ENCODE data around the gene WARS2.

WARS2 gene

GRCh38 chr1:119090250-119090649 lies 50.2 kb downstream of the WARS2 start:
- Histone ChIP-seq H3K27ac (ENCODE audit: low read length) (no peak overlapping the region), H3K27me3 (ENCODE audit: control insufficient read depth in 1 of 2, insufficient read depth in 2 of 2, low read length in 2 of 2) (no peaks in the 10 kb centered on the region)

GRCh38 chr1:119086830-119087229 lies 53.6 kb downstream of the WARS2 start:
- H3K36me3 ChIP-seq (ENCODE audit: control insufficient read depth in 2 of 2, insufficient read depth in 2 of 2, low read length in 2 of 2), result no peaks in the 10 kb centered on the region

More at GRCh38 chr1:119090250-119090649, 50.2 kb downstream of the WARS2 start:
- Histone ChIP-seq H3K4me3 (ENCODE audit: low read length in 2 of 2) (no peak overlapping the region), H3K9me3 (ENCODE audit: control insufficient read depth in 2 of 2, low read length in 2 of 2) (no peaks in the 10 kb centered on the region), H3K36me3 (ENCODE audit: control insufficient read depth in 2 of 2, insufficient read depth in 2 of 2, low read length in 2 of 2) (no peaks in the 10 kb centered on the region), H3K9ac (ENCODE audit: low read length in 2 of 2) (no peak overlapping the region), H3K4me1 (ENCODE audit: control insufficient read depth, insufficient read depth, low read length) (no peaks in the 10 kb centered on the region)

GRCh38 chr1:119084798-119085197 lies 55.7 kb downstream of the WARS2 start:
- Histone ChIP-seq H3K4me1 (ENCODE audit: control insufficient read depth, insufficient read depth, low read length) (peaks cover 3% of the 10 kb centered on the region), H3K36me3 (ENCODE audit: control insufficient read depth in 2 of 2, insufficient read depth in 2 of 2, low read length in 2 of 2) (no peaks in the 10 kb centered on the region), H3K27ac (ENCODE audit: low read length) (no peak overlapping the region), H3K9ac (ENCODE audit: low read length in 2 of 2) (no peak overlapping the region), H3K27me3 (ENCODE audit: control insufficient read depth in 1 of 2, insufficient read depth in 2 of 2, low read length in 2 of 2) (no peaks in the 10 kb centered on the region), H3K4me3 (ENCODE audit: low read length in 2 of 2) (no peak overlapping the region), H3K9me3 (ENCODE audit: control insufficient read depth in 2 of 2, low read length in 2 of 2) (peaks cover 0 to 2% of the 10 kb centered on the region in 2 donors)

More at GRCh38 chr1:119086830-119087229, 53.6 kb downstream of the WARS2 start:
- H3K4me3 ChIP-seq (ENCODE audit: low read length in 2 of 2), result no peak overlapping the region
- no peak overlapping the region for H3K9ac ChIP-seq (ENCODE audit: low read length in 2 of 2)
- H3K4me1 ChIP-seq (ENCODE audit: control insufficient read depth, insufficient read depth, low read length), result no peaks in the 10 kb centered on the region
- H3K9me3 ChIP-seq (ENCODE audit: control insufficient read depth in 2 of 2, low read length in 2 of 2), result peaks cover 0 to 2% of the 10 kb centered on the region in 2 donors
- H3K27me3 ChIP-seq (ENCODE audit: control insufficient read depth in 1 of 2, insufficient read depth in 2 of 2, low read length in 2 of 2), result no peaks in the 10 kb centered on the region
- no peak overlapping the region for H3K27ac ChIP-seq (ENCODE audit: low read length)

DNA sequence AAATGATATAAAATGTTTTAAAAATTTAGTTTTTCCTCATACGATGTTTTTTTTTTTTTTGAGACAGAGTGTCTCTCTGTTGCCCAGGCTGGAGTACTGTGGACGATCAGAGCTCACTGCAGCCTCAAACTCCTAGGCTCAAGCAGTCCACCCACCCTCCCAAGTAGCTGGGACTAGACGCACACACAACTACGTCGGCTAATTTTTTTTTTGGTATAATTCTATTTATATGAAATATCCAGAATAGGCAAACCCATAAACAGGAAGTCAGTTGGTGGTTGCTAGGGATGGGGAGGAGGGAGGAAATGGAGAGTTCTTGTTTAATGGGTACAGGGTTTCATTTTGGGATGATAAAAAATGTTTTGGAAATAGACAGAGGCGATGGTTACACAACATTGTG lies 56.5 kb downstream of the WARS2 start:
- H3K27me3 ChIP-seq (ENCODE audit: control insufficient read depth in 1 of 2, insufficient read depth in 2 of 2, low read length in 2 of 2), result no peaks in the 10 kb centered on the region
- H3K27ac ChIP-seq (ENCODE audit: low read length), result no peak overlapping the region
- H3K9ac ChIP-seq (ENCODE audit: low read length in 2 of 2), result no peak overlapping the region
- H3K36me3 ChIP-seq (ENCODE audit: control insufficient read depth in 2 of 2, insufficient read depth in 2 of 2, low read length in 2 of 2), result no peaks in the 10 kb centered on the region
- H3K9me3 ChIP-seq (ENCODE audit: control insufficient read depth in 2 of 2, low read length in 2 of 2), result peaks cover 0 to 2% of the 10 kb centered on the region in 2 donors
- H3K4me3 ChIP-seq (ENCODE audit: low read length in 2 of 2), result no peak overlapping the region
- peaks cover 3% of the 10 kb centered on the region for H3K4me1 ChIP-seq (ENCODE audit: control insufficient read depth, insufficient read depth, low read length)

DNA sequence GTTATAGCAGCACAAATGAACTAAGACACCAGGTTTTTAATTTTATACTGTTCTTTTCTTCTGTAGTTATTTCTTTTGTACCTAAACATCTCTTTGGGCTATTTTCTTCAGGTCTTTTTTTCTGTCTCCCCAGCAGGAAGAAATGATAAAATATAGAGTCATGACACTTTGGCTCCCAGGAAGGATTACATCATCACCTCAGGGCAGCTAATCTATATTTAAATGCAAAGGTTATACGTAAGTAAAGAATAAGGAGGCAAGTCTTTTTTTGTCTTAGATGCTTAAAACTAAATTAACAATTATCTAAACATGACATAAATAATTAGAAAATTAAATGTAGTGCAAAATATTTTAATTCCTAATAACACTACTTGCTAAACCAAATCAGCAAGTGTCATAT lies 57.0 kb downstream of the WARS2 start:
- Histone ChIP-seq H3K9ac (ENCODE audit: low read length in 2 of 2) (no peak overlapping the region), H3K36me3 (ENCODE audit: control insufficient read depth in 2 of 2, insufficient read depth in 2 of 2, low read length in 2 of 2) (no peaks in the 10 kb centered on the region), H3K4me3 (ENCODE audit: low read length in 2 of 2) (no peak overlapping the region), H3K27ac (ENCODE audit: low read length) (no peak overlapping the region), H3K4me1 (ENCODE audit: control insufficient read depth, insufficient read depth, low read length) (peaks cover 3% of the 10 kb centered on the region), H3K27me3 (ENCODE audit: control insufficient read depth in 1 of 2, insufficient read depth in 2 of 2, low read length in 2 of 2) (no peaks in the 10 kb centered on the region), H3K9me3 (ENCODE audit: control insufficient read depth in 2 of 2, low read length in 2 of 2) (peaks cover 0 to 2% of the 10 kb centered on the region in 2 donors)

DNA sequence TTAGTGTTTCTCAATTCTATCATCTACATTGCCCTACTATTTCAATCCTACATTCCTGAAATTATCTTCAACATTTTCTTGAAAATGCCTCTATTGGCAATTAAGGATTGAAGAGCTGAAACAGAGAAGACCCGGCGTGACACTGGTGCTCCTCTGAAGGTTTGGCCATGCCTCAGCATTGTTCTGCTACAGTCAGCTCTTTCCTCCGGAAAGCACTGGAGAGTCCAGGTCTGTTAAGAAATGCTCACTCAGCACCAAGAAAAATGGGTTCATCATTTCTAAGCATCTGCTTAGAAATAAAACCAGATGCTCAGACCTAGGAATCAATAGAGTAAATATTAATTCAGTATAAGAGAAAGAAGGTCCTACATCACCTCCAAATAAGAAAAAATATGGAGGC lies 58.8 kb downstream of the WARS2 start:
- peaks cover 3% of the 10 kb centered on the region for H3K4me1 ChIP-seq (ENCODE audit: control insufficient read depth, insufficient read depth, low read length)
- no peak overlapping the region for H3K4me3 ChIP-seq (ENCODE audit: low read length in 2 of 2)
- no peaks in the 10 kb centered on the region for H3K36me3 ChIP-seq (ENCODE audit: control insufficient read depth in 2 of 2, insufficient read depth in 2 of 2, low read length in 2 of 2)
- no peak overlapping the region for H3K9ac ChIP-seq (ENCODE audit: low read length in 2 of 2)
- no peaks in the 10 kb centered on the region for H3K27me3 ChIP-seq (ENCODE audit: control insufficient read depth in 1 of 2, insufficient read depth in 2 of 2, low read length in 2 of 2)
- peaks cover 0 to 2% of the 10 kb centered on the region in 2 donors for H3K9me3 ChIP-seq (ENCODE audit: control insufficient read depth in 2 of 2, low read length in 2 of 2)
- no peak overlapping the region for H3K27ac ChIP-seq (ENCODE audit: low read length)

DNA sequence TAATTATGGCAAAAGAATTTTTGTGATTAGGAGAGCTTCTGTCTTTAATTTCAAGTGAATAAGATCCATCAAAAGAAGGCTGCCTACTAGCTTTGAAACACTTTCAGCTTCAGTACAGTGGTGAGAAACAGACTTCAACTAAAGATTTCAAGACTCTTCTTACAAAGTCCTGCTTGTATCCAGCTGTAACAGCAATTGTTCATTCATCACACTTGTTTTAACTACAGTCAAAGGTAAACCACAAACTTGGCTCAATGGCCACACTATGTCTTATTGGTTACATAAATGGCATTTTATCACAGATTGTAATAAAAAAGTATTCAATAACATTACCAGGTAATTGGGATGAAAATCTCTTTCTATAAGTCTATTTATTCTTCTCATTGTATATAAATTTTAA lies 59.2 kb downstream of the WARS2 start:
- Histone ChIP-seq H3K27me3 (ENCODE audit: control insufficient read depth in 1 of 2, insufficient read depth in 2 of 2, low read length in 2 of 2) (no peaks in the 10 kb centered on the region), H3K9ac (ENCODE audit: low read length in 2 of 2) (no peak overlapping the region), H3K9me3 (ENCODE audit: control insufficient read depth in 2 of 2, low read length in 2 of 2) (peaks cover 0 to 2% of the 10 kb centered on the region in 2 donors), H3K27ac (ENCODE audit: low read length) (no peak overlapping the region), H3K4me1 (ENCODE audit: control insufficient read depth, insufficient read depth, low read length) (peaks cover 3% of the 10 kb centered on the region), H3K36me3 (ENCODE audit: control insufficient read depth in 2 of 2, insufficient read depth in 2 of 2, low read length in 2 of 2) (no peaks in the 10 kb centered on the region), H3K4me3 (ENCODE audit: low read length in 2 of 2) (no peak overlapping the region)

DNA sequence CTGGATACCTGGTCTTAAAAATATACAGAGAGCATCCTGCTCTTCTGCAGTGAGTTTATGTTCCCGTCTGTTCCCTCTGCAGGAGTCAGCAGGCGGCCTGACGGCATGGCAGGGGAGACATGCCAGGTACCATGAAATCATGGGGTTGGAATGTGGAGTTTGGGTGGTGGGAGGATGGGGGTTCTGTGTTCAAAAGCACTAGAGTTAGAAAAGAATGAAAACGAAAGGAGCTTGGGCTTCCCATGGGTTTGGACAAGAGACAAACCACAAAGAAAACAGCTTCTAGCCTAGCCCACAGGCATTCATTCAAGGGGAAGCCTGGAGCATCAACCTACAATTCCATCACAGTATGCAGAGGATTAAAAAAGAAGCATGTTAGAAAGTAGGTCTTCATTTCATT lies 59.9 kb downstream of the WARS2 start:
- no peak overlapping the region for H3K4me3 ChIP-seq (ENCODE audit: low read length in 2 of 2)
- peaks cover 0 to 2% of the 10 kb centered on the region in 2 donors for H3K9me3 ChIP-seq (ENCODE audit: control insufficient read depth in 2 of 2, low read length in 2 of 2)
- H3K27me3 ChIP-seq (ENCODE audit: control insufficient read depth in 1 of 2, insufficient read depth in 2 of 2, low read length in 2 of 2), result no peaks in the 10 kb centered on the region
- H3K36me3 ChIP-seq (ENCODE audit: control insufficient read depth in 2 of 2, insufficient read depth in 2 of 2, low read length in 2 of 2), result no peaks in the 10 kb centered on the region
- peaks cover 3% of the 10 kb centered on the region for H3K4me1 ChIP-seq (ENCODE audit: control insufficient read depth, insufficient read depth, low read length)
- H3K9ac ChIP-seq (ENCODE audit: low read length in 2 of 2), result no peak overlapping the region
- no peak overlapping the region for H3K27ac ChIP-seq (ENCODE audit: low read length)

DNA sequence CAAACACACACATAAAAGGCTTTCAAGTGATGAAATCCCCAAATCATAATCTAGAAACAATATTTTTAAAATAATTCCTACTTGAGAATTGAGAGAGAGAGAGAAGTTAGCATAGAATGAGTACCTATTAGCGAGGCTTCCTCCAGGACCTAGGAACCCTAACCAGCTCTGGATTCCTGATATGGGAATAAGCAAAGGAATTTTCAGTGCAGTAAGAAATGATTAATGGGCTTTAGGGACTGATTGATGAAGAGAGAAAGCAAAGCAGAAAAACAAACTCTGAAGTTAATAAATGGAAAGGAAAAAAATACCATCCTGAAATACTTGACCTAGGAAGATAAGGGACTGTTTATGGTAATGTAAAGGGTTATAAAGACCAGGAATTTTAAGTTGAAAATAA lies 60.6 kb downstream of the WARS2 start:
- Histone ChIP-seq H3K9me3 (ENCODE audit: control insufficient read depth in 2 of 2, low read length in 2 of 2) (peaks cover 0 to 2% of the 10 kb centered on the region in 2 donors), H3K4me3 (ENCODE audit: low read length in 2 of 2) (no peak overlapping the region), H3K27ac (ENCODE audit: low read length) (no peak overlapping the region), H3K9ac (ENCODE audit: low read length in 2 of 2) (no peak overlapping the region), H3K27me3 (ENCODE audit: control insufficient read depth in 1 of 2, insufficient read depth in 2 of 2, low read length in 2 of 2) (no peaks in the 10 kb centered on the region), H3K36me3 (ENCODE audit: control insufficient read depth in 2 of 2, insufficient read depth in 2 of 2, low read length in 2 of 2) (no peaks in the 10 kb centered on the region), H3K4me1 (ENCODE audit: control insufficient read depth, insufficient read depth, low read length) (peaks cover 3% of the 10 kb centered on the region)

DNA sequence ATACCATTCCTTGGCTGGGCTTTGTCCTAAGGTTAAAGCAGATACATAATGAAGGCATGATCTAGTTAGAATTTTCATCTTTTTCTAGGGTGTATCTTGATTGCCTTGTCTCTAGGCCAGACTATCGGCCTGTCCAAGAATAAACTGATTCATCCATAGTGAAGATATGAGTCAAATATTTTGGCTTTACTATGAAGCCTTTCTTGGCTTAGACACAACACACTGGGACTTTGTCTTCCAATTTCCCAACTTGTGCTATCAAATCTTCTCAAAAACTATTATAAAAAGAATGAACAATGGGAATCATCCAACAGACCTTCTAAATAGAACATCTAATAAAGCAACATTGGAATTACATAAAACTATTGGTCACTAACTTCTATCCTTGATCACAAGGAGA lies 64.8 kb downstream of the WARS2 start:
- Histone ChIP-seq H3K9me3 (ENCODE audit: control insufficient read depth in 2 of 2, low read length in 2 of 2) (no peaks in the 10 kb centered on the region), H3K27me3 (ENCODE audit: control insufficient read depth in 1 of 2, insufficient read depth in 2 of 2, low read length in 2 of 2) (no peaks in the 10 kb centered on the region), H3K36me3 (ENCODE audit: control insufficient read depth in 2 of 2, insufficient read depth in 2 of 2, low read length in 2 of 2) (no peaks in the 10 kb centered on the region), H3K4me1 (ENCODE audit: control insufficient read depth, insufficient read depth, low read length) (peaks cover 2% of the 10 kb centered on the region), H3K9ac (ENCODE audit: low read length in 2 of 2) (no peak overlapping the region), H3K27ac (ENCODE audit: low read length) (no peak overlapping the region), H3K4me3 (ENCODE audit: low read length in 2 of 2) (no peak overlapping the region)

DNA sequence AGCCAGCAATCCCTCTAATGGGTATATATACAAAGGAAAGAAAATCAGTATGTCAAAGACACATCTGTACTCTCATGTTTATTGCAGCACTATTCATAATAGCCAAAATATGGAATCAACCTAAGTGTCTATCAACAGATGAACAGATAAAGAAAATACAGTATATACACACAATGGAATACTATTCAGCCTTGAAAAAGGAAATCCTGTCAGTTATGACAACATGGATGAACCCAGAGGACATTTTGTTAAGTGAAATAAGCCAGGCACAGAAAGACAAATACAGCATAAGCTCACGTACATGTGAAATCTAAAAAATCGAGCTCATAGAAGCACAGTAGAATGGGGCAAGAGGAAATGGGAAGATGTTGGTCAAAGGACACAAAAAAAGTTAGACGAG lies 69.1 kb downstream of the WARS2 start:
- H3K9me3 ChIP-seq (ENCODE audit: control insufficient read depth in 2 of 2, low read length in 2 of 2), result no peaks in the 10 kb centered on the region
- no peaks in the 10 kb centered on the region for H3K36me3 ChIP-seq (ENCODE audit: control insufficient read depth in 2 of 2, insufficient read depth in 2 of 2, low read length in 2 of 2)
- no peak overlapping the region for H3K4me3 ChIP-seq (ENCODE audit: low read length in 2 of 2)
- H3K27me3 ChIP-seq (ENCODE audit: control insufficient read depth in 1 of 2, insufficient read depth in 2 of 2, low read length in 2 of 2), result no peaks in the 10 kb centered on the region
- H3K27ac ChIP-seq (ENCODE audit: low read length), result no peak overlapping the region
- H3K4me1 ChIP-seq (ENCODE audit: control insufficient read depth, insufficient read depth, low read length), result no peaks in the 10 kb centered on the region
- H3K9ac ChIP-seq (ENCODE audit: low read length in 2 of 2), result no peak overlapping the region
